ENCODE results near the gene CADPS2.
A peak's percentile ranks its signal among the peaks of the same experiment; 100 is the strongest.

The CADPS2 gene

GRCh38 chr7:122291189-122291588 is 595.1 kb downstream of the CADPS2 start:
- H3K27ac ChIP-seq = no peak overlapping the region
- TF ChIP-seq, protein P1, sequence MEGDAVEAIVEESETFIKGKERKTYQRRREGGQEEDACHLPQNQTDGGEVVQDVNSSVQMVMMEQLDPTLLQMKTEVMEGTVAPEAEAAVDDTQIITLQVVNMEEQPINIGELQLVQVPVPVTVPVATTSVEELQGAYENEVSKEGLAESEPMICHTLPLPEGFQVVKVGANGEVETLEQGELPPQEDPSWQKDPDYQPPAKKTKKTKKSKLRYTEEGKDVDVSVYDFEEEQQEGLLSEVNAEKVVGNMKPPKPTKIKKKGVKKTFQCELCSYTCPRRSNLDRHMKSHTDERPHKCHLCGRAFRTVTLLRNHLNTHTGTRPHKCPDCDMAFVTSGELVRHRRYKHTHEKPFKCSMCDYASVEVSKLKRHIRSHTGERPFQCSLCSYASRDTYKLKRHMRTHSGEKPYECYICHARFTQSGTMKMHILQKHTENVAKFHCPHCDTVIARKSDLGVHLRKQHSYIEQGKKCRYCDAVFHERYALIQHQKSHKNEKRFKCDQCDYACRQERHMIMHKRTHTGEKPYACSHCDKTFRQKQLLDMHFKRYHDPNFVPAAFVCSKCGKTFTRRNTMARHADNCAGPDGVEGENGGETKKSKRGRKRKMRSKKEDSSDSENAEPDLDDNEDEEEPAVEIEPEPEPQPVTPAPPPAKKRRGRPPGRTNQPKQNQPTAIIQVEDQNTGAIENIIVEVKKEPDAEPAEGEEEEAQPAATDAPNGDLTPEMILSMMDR (conservative IDR thresholded peaks at IDR 0.05) = no peak

GRCh38 chr7:122290476-122290875 is 595.8 kb downstream of the CADPS2 start:
- no peak overlapping the region for H3K27ac ChIP-seq
- TF ChIP-seq, protein P1 (conservative IDR thresholded peaks at IDR 0.05) = no peak

GRCh38 chr7:122289426-122289825 is 596.8 kb downstream of the CADPS2 start:
- no peak overlapping the region for H3K27ac ChIP-seq
- TF ChIP-seq, protein P1 (conservative IDR thresholded peaks at IDR 0.05) = no peak

GRCh38 chr7:122284608-122285007 is 601.7 kb downstream of the CADPS2 start:
- 0 out of 2 replicates have a peak overlapping the region, but pooled peaks have one; percentile 26 for H3K27ac ChIP-seq

GRCh38 chr7:122273117-122273516 is 613.1 kb downstream of the CADPS2 start:
- H3K27ac ChIP-seq = no peak overlapping the region
- TF ChIP-seq, protein P1 (conservative IDR thresholded peaks at IDR 0.05) = no peak

- H3K27ac ChIP-seq = no peak overlapping the region
- TF ChIP-seq, protein P1 (conservative IDR thresholded peaks at IDR 0.05) = no peak
Measured at GRCh38 chr7:122269241-122269640, 617.0 kb downstream of the CADPS2 start.
